Ectodermal cell (in vitro differentiated cells): ENCODE results near the gene ATP5F1D. TPM values are rescaled to one million over a fixed set of nuclear protein-coding genes. Genes with fewer than 3 reads are reported as not detected.
"Not testable (repeated sequence)": the region's sequence is repeated elsewhere in the genome, so short reads cannot be mapped to it uniquely, and the experiment has no call there.

Experiments
- H3K27ac ChIP-seq: 2 replicates; pipeline ENCODE4 v1.7.0; 2013; ENCODE audit warnings: mild to moderate bottlenecking, low read depth, low read length; ENCODE audit not compliant: insufficient read depth, poor library complexity, severe bottlenecking
- H3K27me3 ChIP-seq: 2 replicates; pipeline ENCODE4 v1.7.0; 2013; ENCODE audit warnings: mild to moderate bottlenecking, low read length; ENCODE audit not compliant: insufficient read depth, control insufficient read depth, poor library complexity, severe bottlenecking
- H3K36me3 ChIP-seq: one replicate; pipeline ENCODE4 v1.7.0; 2013; ENCODE audit warnings: low read length; ENCODE audit not compliant: control insufficient read depth, insufficient read depth
- H3K4me1 ChIP-seq: one replicate; pipeline ENCODE4 v1.7.0; 2013; ENCODE audit warnings: low read length; ENCODE audit not compliant: control insufficient read depth, insufficient read depth
- H3K4me3 ChIP-seq: 2 replicates; pipeline ENCODE4 v1.7.0; 2013; ENCODE audit warnings: low read depth, low read length, control low read depth; ENCODE audit not compliant: insufficient read depth
- H3K9me3 ChIP-seq: 2 replicates; pipeline ENCODE4 v1.7.0; 2013; ENCODE audit warnings: mild to moderate bottlenecking, low read length, moderate library complexity; ENCODE audit not compliant: control insufficient read depth
- WGBS, 2 experiments: methylation state at CpG; one replicate each; pipeline ENCODE4 v1.1.7; 2013; ENCODE audit warnings: missing lambda C conversion rate in 2 of 2; 5-methylcytosine and 5-hydroxymethylcytosine counted together
- polyA plus RNA-seq, 4 experiments: library from polyadenylated mRNA; stranded (reverse); fragments of 50-300 nt; gene quantifications; one replicate each; pipeline ENCODE4 v1.2.3, GENCODE V29; 2013

ATP5F1D gene
- 126 TPM for polyA plus RNA-seq (2013, experiment 1 of 4)
- polyA plus RNA-seq (2013, experiment 2 of 4): 105 TPM
- 117 TPM for polyA plus RNA-seq (2013, experiment 3 of 4)
- 124 TPM for polyA plus RNA-seq (2013, experiment 4 of 4)

DNA sequence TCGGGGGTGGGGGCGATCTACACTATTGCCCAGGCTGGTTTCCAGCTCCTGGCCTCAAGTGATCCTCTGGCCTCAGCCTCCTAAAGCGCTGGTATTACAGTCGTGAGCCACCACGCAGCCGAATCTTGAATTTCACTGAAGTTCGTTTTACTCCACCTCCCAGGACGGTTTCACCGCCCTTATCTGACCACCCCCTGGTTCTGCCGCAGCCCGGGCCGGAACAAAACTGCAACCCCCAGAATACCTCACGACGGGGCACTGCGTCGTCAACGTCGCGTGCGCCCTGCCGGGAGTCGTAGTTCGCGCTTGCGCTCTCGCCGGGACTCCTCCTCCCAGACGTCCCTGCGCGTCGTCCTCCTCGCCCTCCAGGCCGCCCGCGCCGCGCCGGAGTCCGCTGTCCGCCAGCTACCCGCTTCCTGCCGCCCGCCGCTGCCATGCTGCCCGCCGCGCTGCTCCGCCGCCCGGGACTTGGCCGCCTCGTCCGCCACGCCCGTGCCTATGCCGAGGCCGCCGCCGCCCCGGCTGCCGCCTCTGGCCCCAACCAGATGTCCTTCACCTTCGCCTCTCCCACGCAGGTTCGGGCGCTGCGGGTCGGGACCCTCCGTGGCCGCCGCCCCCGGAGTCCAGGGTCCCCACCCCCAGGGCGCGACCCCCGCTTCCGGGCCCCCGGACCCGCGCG, at the start of gene ATP5F1D:
Gene ATP5F1D, plus strand, starts transcription at position 335 of the 679 bp plus-strand sequence. Its CDS starts 100 bp downstream, at position 435.
- H3K27ac ChIP-seq: no peak within 1 kb of the TSS
- no peaks in the 10 kb centered on the region for H3K36me3 ChIP-seq
- WGBS, 2 experiments: 1 to 2% methylated on average over 79 of the region's 79 CpGs
- peaks cover 3% of the 10 kb centered on the region for H3K4me1 ChIP-seq
- H3K4me3 ChIP-seq: peak within 1 kb of the TSS; percentile 88
- no peaks in the 10 kb centered on the region for H3K9me3 ChIP-seq
- peaks cover 5% of the 10 kb centered on the region for H3K27me3 ChIP-seq

DNA sequence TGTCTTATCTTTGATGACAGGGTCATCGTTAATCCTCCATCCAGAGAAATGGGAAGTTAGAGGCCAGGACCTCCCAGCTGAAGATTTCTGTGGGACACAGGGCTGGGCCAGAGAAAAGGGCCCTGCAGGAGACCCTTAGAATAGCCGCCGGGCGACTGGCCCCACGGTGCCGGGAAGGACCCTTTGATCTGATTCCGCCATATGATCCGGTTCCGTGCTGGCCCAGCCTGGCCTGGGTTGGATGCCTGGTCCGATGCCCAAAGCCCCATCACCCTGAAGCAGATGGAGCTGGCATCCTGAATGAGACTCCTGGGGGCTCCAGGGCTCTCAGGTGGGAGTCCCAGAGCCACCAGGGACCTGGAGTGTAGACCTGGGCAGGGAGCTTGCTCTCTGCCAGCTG, 42.0 kb upstream of the ATP5F1D start:
- Histone ChIP-seq H3K4me1 (no peaks in the 10 kb centered on the region), H3K36me3 (no peaks in the 10 kb centered on the region), H3K9me3 (no peaks in the 10 kb centered on the region), H3K4me3 (no peak overlapping the region), H3K27ac (no peak overlapping the region), H3K27me3 (no peaks in the 10 kb centered on the region)
- 84 to 86% methylated on average over 10 of the region's 10 CpGs for WGBS, 2 experiments

DNA sequence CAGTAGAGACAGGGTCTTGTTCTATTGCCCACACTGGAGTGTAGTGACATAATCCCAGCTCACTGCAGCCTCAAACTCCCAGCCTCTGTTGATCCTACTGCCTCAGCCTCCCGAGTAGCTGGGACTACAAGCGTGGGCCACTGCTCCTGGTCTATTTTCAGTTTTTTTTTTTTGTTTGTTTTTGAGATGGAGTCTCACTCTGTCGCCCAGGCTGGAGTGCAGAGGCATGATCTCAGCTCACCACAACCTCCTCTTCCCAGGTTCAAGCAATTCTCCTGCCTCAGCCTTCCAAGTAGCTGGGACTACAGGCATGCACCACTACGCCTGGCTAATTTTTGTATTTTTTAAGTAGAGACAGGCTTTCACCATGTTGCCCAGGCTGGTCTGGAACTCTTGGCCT, 40.9 kb upstream of the ATP5F1D start:
- not testable (repeated sequence) for H3K4me3 ChIP-seq, H3K27ac ChIP-seq, H3K9me3 ChIP-seq, H3K4me1 ChIP-seq, H3K27me3 ChIP-seq, H3K36me3 ChIP-seq
- WGBS, 2 experiments: 87 to 90% methylated on average over 4 of the region's 4 CpGs

DNA sequence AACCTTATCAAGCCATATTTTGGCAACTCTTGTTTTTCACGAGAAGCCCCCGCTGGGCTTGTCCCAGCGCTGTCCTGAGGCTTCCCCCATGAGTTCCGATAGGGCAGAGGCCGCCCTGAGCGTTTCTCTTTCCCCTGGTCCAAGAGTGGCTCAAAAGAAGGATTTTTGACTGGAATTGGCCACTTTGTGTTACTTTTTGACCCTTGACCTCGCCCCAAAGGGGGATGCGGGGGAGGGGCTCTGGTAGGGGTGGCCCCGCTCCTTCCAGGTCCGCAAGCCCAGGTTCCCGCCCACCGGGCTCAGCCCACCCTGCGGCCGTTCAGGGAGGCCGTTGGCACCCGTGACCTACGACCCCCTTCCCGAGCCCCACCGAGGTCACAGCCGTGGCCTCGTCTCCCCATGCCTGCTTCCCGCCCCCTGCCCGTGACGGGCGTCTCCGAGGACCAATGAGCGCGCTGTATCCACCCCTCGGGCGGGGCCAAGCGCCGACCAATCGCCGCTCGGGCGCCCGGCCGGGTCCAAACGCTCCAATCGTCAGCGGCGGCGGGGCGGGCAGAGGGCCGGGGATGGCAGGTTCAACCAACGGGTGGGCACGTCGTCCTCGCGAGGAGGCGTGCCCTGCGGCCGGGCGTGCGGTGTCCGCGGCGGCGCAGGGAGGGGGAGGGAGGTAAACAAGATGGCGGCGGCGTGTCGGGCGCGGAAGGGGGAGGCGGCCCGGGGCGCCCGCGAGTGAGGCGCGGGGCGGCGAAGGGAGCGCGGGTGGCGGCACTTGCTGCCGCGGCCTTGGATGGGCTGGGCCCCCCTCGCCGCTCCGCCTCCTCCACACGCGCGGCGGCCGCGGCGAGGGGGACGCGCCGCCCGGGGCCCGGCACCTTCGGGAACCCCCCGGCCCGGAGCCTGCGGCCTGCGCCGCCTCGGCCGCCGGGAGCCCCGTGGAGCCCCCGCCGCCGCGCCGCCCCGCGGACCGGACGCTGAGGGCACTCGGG, 36.1 kb upstream of the ATP5F1D start, which contains the start of gene STK11:
Gene STK11, plus strand, starts transcription at position 665 of the 986 bp plus-strand sequence. CDS start 1,136 bp downstream, outside the sequence.
- Histone ChIP-seq H3K27me3 (peaks cover 7% of the 10 kb centered on the region), H3K4me1 (peaks cover 6% of the 10 kb centered on the region), H3K36me3 (no peaks in the 10 kb centered on the region), H3K4me3 (peak within 1 kb of the TSS; percentile 72), H3K9me3 (no peaks in the 10 kb centered on the region), H3K27ac (peak within 1 kb of the TSS; percentile 50)
- WGBS, 2 experiments: 3% methylated on average over 114 of the region's 114 CpGs

DNA sequence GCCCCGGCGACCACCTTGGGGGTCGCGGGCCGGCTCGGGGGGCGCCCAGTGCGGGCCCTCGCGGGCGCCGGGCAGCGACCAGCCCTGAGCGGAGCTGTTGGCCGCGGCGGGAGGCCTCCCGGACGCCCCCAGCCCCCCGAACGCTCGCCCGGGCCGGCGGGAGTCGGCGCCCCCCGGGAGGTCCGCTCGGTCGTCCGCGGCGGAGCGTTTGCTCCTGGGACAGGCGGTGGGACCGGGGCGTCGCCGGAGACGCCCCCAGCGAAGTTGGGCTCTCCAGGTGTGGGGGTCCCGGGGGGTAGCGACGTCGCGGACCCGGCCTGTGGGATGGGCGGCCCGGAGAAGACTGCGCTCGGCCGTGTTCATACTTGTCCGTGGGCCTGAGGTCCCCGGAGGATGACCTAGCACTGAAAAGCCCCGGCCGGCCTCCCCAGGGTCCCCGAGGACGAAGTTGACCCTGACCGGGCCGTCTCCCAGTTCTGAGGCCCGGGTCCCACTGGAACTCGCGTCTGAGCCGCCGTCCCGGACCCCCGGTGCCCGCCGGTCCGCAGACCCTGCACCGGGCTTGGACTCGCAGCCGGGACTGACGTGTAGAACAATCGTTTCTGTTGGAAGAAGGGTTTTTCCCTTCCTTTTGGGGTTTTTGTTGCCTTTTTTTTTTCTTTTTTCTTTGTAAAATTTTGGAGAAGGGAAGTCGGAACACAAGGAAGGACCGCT, 35.2 kb upstream of the ATP5F1D start:
- H3K36me3 ChIP-seq: no peaks in the 10 kb centered on the region
- WGBS, 2 experiments: 1% methylated on average over 78 of the region's 78 CpGs
- peaks cover 7% of the 10 kb centered on the region for H3K27me3 ChIP-seq
- H3K27ac ChIP-seq: no peak overlapping the region
- H3K9me3 ChIP-seq: no peaks in the 10 kb centered on the region
- peaks cover 8% of the 10 kb centered on the region for H3K4me1 ChIP-seq
- peak overlapping the region; percentile 72 for H3K4me3 ChIP-seq

DNA sequence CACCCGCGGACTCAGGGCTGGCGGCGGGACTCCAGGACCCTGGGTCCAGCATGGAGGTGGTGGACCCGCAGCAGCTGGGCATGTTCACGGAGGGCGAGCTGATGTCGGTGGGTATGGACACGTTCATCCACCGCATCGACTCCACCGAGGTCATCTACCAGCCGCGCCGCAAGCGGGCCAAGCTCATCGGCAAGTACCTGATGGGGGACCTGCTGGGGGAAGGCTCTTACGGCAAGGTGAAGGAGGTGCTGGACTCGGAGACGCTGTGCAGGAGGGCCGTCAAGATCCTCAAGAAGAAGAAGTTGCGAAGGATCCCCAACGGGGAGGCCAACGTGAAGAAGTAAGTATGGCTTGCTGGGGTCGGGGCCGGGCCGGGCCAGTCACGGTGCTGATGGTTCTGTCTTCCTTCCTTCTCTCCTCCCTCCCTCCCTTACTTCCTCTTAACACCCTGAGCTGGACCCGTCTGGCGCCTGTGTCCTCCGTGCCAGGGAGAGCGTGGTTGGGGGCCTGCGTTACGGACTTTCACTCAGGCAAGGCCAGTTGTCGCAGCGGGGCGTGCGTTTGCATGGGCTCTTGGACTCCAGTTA, 34.6 kb upstream of the ATP5F1D start:
- Histone ChIP-seq H3K27ac (no peak overlapping the region), H3K4me3 (peak overlapping the region; percentile 72), H3K9me3 (no peaks in the 10 kb centered on the region), H3K36me3 (no peaks in the 10 kb centered on the region), H3K4me1 (peaks cover 11% of the 10 kb centered on the region), H3K27me3 (peaks cover 7% of the 10 kb centered on the region)
- 6 to 10% methylated on average over 38 of the region's 38 CpGs for WGBS, 2 experiments

DNA sequence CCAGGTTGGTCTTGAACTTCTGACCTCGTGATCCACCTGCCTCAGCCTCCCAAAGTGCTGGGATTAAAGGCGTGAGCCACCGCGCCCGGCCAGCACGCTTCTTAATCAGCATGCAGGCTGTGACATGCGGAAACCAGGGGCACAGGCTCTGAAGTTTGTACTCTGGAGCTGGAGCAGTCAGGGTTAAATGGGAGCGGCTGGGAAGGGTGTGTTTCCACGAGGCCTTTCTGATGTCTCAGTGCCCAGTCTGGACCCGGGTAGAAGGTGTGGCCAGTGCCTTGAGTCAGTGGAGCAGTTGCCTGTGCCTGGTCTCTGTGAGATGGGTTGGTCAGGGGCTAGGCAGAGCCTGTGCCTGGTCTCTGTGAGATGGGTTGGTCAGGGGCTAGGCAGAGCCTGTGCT, 32.7 kb upstream of the ATP5F1D start:
- peaks cover 15% of the 10 kb centered on the region for H3K4me1 ChIP-seq
- H3K36me3 ChIP-seq, H3K27ac ChIP-seq, H3K9me3 ChIP-seq, H3K27me3 ChIP-seq, H3K4me3 ChIP-seq: not testable (repeated sequence)
- 85 to 88% methylated on average over 10 of the region's 10 CpGs for WGBS, 2 experiments

DNA sequence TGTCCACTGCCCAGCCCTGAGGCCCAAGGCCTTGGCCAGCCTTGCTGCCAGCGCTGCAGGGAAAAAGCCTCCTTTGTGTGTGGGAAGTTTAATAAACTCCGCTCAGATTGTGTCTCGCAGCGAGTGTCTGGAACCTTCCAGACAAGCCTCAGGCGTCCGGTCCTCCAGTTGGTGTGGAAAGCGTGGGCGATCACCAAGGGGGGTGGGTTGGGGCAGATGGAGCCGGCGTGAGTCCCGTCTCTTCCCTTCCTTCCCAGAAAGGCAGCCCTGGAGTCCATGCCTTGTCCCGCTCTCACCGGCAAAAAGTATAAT, 31.4 kb upstream of the ATP5F1D start:
- no peak overlapping the region for H3K4me3 ChIP-seq
- no peaks in the 10 kb centered on the region for H3K36me3 ChIP-seq
- H3K27ac ChIP-seq: no peak overlapping the region
- H3K4me1 ChIP-seq: peaks cover 26% of the 10 kb centered on the region
- H3K9me3 ChIP-seq: no peaks in the 10 kb centered on the region
- 94 to 97% methylated on average over 13 of the region's 13 CpGs for WGBS, 2 experiments
- H3K27me3 ChIP-seq: peaks cover 7% of the 10 kb centered on the region

DNA sequence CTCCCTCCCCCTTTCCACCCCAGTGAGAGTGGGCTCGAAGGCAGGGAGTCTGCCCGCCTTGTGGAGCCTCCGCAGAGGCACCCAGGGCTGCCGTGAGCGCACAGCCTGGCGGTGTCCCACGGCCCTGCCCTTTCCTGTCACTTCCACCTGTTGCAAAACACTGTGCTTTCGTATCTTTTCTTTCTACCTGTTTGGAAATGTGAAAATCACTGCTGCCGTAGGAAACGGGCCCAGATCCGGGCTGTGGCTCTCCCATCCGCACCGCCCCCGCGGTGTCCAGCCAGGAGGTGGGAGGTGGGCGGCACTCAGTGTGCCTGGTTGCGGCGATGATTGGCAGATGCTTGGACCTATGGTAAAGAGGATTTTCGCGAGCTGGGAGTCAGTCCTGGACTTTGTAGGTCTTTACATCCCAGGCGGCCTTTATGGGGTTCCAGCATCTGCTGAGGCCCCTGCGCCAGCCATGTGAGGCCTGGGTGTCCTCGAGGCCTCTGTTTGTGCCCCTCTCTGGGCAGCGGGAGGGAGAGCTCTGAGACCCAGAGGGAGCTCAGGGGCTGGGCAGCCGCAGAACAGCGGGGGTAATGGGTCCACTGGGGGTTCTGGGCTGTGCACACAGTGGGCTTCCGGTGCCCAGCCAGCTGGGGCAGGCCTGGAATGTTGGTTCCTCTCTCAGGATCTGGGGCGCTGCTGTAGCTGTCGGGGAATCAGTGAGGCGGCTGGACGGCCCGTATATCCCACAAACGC, 29.9 kb upstream of the ATP5F1D start:
- Histone ChIP-seq H3K9me3 (no peaks in the 10 kb centered on the region), H3K36me3 (no peaks in the 10 kb centered on the region), H3K27ac (no peak overlapping the region), H3K4me1 (peaks cover 26% of the 10 kb centered on the region), H3K27me3 (peaks cover 2% of the 10 kb centered on the region), H3K4me3 (no peak overlapping the region)
- WGBS, 2 experiments: 93% methylated on average over 33 of the region's 33 CpGs
